ENCODE data around the gene TLE3. TPM values are rescaled to one million over a fixed set of nuclear protein-coding genes. Genes with fewer than 3 reads are reported as not detected.

The TLE3 gene
- total and polyA plus RNA-seq, 7 donors, result 16.8 to 82.0 (median 49.5) TPM

DNA sequence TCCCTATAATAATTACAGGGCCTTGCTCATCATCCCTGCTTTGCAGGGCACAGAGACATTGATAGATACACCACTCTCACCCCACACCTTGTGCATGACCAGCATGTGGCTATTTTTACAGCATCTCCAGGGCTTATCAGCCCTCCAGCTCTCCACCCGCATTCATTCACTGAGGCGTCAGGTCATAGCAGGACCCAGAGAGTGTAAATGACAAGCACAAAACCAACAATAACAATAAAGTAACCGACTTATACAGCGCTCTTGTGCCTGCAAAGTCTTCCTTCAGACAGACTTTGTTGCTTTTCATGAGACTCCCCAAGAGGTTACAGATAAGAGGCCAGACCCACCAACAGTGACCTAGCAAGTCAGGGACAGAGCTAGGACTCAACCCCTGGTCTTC is 80.7 kb downstream of the TLE3 start:
- Histone ChIP-seq H3K27ac (no peak overlapping the region), H3K36me3 (no peaks in the 10 kb centered on the region), H3K4me1 (no peaks in the 10 kb centered on the region), H3K27me3 (no peaks in the 10 kb centered on the region), H3K4me3 (no peak overlapping the region), H3K9me3 (no peaks in the 10 kb centered on the region)
- 95 to 98% methylated on average over 4 of the region's 4 CpGs for WGBS, 2 donors
- DNase-seq, result no peak
- intact Hi-C loops (cut with DNase I), result no loop called here
- TF ChIP-seq EP300 (IDR thresholded peaks at IDR 0.05), result no peak
- TF ChIP-seq, protein P1, sequence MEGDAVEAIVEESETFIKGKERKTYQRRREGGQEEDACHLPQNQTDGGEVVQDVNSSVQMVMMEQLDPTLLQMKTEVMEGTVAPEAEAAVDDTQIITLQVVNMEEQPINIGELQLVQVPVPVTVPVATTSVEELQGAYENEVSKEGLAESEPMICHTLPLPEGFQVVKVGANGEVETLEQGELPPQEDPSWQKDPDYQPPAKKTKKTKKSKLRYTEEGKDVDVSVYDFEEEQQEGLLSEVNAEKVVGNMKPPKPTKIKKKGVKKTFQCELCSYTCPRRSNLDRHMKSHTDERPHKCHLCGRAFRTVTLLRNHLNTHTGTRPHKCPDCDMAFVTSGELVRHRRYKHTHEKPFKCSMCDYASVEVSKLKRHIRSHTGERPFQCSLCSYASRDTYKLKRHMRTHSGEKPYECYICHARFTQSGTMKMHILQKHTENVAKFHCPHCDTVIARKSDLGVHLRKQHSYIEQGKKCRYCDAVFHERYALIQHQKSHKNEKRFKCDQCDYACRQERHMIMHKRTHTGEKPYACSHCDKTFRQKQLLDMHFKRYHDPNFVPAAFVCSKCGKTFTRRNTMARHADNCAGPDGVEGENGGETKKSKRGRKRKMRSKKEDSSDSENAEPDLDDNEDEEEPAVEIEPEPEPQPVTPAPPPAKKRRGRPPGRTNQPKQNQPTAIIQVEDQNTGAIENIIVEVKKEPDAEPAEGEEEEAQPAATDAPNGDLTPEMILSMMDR (IDR thresholded peaks at IDR 0.05), result no peak
- TF ChIP-seq POLR2A (IDR thresholded peaks at IDR 0.05), result no peak
- TF ChIP-seq POLR2AphosphoS5 (IDR thresholded peaks at IDR 0.05), result no peak

DNA sequence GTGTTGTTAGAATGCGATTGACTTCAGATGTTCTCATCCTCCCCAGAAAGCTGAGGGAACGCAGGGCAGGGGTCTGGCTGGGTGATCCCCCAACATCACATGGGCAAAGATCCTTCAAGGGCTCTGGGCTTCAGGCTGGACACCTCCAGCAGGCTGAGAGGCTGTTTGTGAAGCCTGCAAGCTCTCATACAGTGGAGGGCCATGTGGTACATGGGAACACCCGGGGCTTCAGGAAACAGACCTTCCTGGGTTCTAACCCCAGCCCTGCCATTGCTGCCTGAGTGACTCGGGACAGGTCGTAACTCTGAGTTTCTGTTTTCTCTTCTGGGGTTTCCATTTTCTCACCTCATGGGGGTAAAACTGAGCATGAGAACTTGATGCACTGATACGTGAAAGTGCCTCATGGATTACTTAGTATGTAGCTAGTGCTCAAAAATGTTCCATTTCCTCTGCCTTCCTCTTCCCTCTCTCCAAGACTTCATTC is 81.2 kb downstream of the TLE3 start:
- WGBS, 2 donors, result 55 to 80% methylated on average over 6 of the region's 6 CpGs
- no peak for TF ChIP-seq POLR2A (IDR thresholded peaks at IDR 0.05)
- TF ChIP-seq, protein P1 (IDR thresholded peaks at IDR 0.05), result no peak
- TF ChIP-seq POLR2AphosphoS5 (IDR thresholded peaks at IDR 0.05), result no peak
- TF ChIP-seq EP300 (IDR thresholded peaks at IDR 0.05), result no peak
- H3K9me3 ChIP-seq, result no peaks in the 10 kb centered on the region
- no peaks in the 10 kb centered on the region for H3K27me3 ChIP-seq
- H3K36me3 ChIP-seq, result no peaks in the 10 kb centered on the region
- intact Hi-C loops (cut with DNase I), result no loop called here
- DNase-seq, result no peak
- H3K27ac ChIP-seq, result no peak overlapping the region
- H3K4me1 ChIP-seq, result no peaks in the 10 kb centered on the region
- H3K4me3 ChIP-seq, result no peak overlapping the region

DNA sequence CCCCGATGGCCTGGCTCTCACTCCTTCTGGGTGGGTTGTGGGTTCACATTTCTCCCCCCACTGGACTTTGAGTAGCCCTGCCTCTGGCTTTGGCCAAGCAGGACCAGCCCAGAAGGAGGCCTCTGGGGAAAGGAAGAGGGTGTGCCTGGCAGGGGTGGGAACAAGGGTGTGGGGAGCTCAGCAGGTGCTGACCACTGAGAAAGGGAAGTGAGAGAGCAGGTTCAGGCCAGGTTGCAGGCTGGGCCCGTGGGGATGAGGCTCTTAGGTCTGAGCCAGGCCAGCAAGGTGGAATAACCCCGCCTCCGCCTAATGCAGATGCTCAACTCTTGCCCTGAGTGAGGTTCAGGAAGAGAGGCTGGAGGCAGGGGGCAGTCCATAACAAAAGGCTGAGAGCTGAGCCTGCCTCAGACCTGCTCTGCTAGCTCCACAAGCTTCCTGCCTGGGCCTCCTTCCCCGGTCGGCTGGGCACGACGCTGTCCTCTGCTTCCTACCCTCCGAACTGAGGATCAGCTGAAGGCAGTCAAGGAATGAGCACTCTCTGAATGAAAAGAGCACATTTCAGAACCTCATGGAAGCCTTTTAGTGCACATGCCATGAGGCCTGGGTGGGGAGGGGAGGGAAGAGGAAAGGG is 82.7 kb downstream of the TLE3 start:
- no peak overlapping the region for H3K4me3 ChIP-seq
- no peaks in the 10 kb centered on the region for H3K27me3 ChIP-seq
- no peak for DNase-seq
- intact Hi-C loops (cut with DNase I), result no loop called here
- H3K36me3 ChIP-seq, result no peaks in the 10 kb centered on the region
- H3K9me3 ChIP-seq, result no peaks in the 10 kb centered on the region
- no peaks in the 10 kb centered on the region for H3K4me1 ChIP-seq
- no peak overlapping the region for H3K27ac ChIP-seq
- TF ChIP-seq EP300 (IDR thresholded peaks at IDR 0.05), result no peak
- no peak for TF ChIP-seq POLR2A (IDR thresholded peaks at IDR 0.05)
- no peak for TF ChIP-seq POLR2AphosphoS5 (IDR thresholded peaks at IDR 0.05)
- TF ChIP-seq, protein P1 (IDR thresholded peaks at IDR 0.05), result no peak
- 56 to 67% methylated on average over 9 of the region's 9 CpGs for WGBS, 2 donors

DNA sequence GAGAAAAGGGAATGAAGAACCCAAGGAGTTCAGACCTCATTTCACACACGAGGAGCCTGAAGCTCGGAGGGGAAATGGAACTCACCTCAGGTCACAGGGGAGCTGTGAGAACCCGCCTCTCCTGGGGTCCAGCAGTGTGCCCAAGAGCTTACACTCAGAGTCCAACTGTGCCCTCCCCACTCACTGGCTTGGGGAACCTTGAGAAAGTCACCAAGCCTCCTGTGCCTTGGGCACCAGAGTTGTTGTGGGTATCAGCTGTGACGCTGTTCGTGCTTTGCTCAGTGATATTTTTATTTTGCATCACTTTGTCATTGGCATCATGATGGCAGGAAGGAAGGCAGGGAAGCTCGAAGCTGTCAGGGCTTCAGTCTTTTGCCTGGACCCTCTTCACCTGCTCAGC is 83.4 kb downstream of the TLE3 start:
- H3K4me3 ChIP-seq, result no peak overlapping the region
- H3K9me3 ChIP-seq, result no peaks in the 10 kb centered on the region
- intact Hi-C loops (cut with DNase I), result no loop called here
- no peak for TF ChIP-seq POLR2A (IDR thresholded peaks at IDR 0.05)
- TF ChIP-seq POLR2AphosphoS5 (IDR thresholded peaks at IDR 0.05), result no peak
- TF ChIP-seq, protein P1 (IDR thresholded peaks at IDR 0.05), result no peak
- TF ChIP-seq EP300 (IDR thresholded peaks at IDR 0.05), result no peak
- no peaks in the 10 kb centered on the region for H3K36me3 ChIP-seq
- no peak overlapping the region for H3K27ac ChIP-seq
- WGBS, 2 donors, result 85 to 91% methylated on average over 6 of the region's 6 CpGs
- no peak for DNase-seq
- no peaks in the 10 kb centered on the region for H3K4me1 ChIP-seq
- H3K27me3 ChIP-seq, result no peaks in the 10 kb centered on the region
